Measurements from ENCODE around the gene ETV3L.

DNA sequence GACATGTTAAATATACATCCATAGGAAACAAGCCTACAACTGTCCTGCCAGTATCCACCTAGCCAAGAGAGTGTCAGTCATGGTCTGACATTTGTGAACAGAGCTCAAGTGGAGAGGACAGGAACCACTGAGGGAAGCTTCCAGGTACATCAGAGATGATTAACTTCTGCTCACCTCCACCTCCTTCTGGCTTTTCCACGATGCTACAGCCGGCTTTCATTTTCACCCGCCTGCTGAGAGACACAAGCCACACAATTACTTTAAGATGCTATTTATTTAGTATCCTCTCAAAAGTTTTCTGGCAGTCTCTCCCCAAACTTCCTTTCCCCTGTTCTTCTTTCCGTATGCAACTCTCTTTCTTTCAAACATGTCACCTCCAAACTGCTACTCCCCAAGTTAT, 36.5 kb upstream of the ETV3L start:
- TF ChIP-seq, protein P1, sequence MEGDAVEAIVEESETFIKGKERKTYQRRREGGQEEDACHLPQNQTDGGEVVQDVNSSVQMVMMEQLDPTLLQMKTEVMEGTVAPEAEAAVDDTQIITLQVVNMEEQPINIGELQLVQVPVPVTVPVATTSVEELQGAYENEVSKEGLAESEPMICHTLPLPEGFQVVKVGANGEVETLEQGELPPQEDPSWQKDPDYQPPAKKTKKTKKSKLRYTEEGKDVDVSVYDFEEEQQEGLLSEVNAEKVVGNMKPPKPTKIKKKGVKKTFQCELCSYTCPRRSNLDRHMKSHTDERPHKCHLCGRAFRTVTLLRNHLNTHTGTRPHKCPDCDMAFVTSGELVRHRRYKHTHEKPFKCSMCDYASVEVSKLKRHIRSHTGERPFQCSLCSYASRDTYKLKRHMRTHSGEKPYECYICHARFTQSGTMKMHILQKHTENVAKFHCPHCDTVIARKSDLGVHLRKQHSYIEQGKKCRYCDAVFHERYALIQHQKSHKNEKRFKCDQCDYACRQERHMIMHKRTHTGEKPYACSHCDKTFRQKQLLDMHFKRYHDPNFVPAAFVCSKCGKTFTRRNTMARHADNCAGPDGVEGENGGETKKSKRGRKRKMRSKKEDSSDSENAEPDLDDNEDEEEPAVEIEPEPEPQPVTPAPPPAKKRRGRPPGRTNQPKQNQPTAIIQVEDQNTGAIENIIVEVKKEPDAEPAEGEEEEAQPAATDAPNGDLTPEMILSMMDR (IDR thresholded peaks at IDR 0.05; ENCODE audit: low read depth, low read length, poor library complexity, severe bottlenecking) = no peak
- TF ChIP-seq EZH2phosphoT487 (IDR thresholded peaks at IDR 0.05; ENCODE audit: borderline replicate concordance, low read length) = no peak

Measured in DOHH2 (cell line).